Activated T-cell treated with anti-CD3 and anti-CD28 coated beads, Interleukin-2, amount 50 U/mL, for 1 hour (primary cell): ENCODE results near the gene PPTC7.
"Not testable (repeated sequence)": the region's sequence is repeated elsewhere in the genome, so short reads cannot be mapped to it uniquely, and the experiment has no call there.

ENCODE experiments used
- DNase-seq: peaks from one replicate; pipeline ENCODE4 v3.0.0-alpha.2; 2020

PPTC7 gene

DNA sequence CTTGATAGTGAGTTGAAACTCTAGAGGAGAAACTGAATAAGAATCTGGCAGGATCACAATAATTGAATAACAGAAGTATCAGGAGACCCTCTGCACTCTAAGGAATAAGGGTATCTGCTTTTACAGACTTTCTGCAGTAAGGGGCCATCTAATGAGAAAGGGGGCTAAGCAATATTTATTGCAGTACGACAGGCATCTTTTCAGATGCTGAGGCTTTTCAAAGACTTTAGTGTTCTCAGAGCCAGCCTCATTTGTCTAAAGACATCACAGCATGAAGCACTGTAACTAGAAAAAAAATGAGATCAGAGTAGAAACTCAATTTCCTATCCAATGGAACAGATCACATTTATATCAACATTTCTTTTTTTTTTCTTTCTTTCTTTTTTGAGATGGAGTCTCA lies 22.2 kb downstream of the PPTC7 start:
- DNase-seq, result no peak

DNA sequence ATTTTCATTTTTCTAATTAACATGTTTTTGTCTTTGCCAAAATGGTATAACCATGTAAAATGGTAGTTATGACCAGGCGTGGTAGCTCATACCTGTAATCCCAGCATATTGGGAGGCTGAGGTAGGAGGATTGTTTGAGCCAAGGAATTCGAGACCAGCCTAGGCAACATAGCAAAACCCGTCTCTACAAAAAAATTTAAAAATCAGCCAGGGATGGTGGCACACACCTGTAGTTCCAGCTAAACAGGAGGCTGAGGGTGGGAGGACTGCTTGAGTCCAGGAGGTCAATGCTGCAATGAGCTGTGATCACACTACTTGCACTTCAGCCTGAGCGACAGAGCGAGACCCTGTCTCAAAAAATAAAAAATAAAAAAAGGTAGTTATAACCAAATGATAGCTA lies 23.1 kb downstream of the PPTC7 start:
- DNase-seq, result no peak

DNA sequence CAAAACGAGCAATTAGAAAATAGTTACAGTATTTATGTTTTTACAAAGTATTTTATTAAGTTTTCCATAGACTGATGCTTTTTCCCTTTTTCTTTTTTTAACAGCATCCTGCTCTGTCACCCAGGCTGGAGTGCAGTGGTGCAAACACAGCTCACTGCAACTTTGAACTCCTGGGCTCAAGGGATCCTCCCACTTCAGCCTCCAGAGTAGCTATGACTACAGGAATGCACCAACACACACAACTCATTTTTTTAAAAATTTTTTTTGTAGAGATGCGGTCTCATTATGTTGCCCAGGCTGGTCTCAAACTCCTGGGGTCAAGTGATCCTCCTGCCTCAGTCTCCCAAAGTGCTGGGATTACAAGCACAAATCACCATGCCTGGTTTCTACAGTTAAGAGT lies 24.2 kb downstream of the PPTC7 start:
- DNase-seq, result not testable (repeated sequence)

DNA sequence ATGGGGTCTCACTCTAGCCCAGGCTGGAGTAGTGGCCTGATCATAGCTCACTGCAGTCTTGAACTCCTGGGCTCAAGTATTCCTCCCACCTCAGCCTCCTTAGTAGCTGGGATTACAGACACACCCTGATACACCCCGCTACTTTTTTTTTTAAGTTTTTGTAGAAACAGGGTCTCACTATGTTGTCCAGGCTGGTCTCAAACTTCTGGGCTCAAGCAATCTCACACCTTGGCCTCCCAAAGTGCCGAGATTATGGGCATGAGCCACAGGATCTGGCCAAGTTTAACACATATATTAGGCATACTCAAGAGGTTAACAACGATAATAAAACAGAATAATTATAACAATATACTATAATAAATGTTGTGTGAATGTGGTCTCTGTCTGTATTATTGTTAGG lies 25.8 kb downstream of the PPTC7 start:
- no peak for DNase-seq

DNA sequence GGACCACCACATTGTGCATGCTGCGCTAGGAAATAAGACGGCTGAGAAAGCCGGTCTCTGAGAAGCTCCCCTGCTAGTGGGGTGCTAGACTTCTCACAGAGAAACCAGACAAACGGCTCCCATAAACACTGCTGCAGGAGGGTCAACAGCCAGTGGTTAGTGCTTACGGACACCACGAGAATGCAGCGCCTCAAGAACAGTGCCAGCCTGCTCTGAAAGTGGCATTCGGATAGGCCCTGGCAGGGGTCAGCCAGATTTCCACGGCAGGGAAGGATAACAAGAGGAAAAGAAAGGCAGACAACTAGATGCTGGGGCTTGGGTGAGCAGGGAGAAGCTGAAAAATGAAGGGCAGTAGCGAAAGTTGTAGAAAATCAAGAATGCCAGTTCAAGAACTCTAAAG lies 26.4 kb downstream of the PPTC7 start:
- DNase-seq, result no peak

DNA sequence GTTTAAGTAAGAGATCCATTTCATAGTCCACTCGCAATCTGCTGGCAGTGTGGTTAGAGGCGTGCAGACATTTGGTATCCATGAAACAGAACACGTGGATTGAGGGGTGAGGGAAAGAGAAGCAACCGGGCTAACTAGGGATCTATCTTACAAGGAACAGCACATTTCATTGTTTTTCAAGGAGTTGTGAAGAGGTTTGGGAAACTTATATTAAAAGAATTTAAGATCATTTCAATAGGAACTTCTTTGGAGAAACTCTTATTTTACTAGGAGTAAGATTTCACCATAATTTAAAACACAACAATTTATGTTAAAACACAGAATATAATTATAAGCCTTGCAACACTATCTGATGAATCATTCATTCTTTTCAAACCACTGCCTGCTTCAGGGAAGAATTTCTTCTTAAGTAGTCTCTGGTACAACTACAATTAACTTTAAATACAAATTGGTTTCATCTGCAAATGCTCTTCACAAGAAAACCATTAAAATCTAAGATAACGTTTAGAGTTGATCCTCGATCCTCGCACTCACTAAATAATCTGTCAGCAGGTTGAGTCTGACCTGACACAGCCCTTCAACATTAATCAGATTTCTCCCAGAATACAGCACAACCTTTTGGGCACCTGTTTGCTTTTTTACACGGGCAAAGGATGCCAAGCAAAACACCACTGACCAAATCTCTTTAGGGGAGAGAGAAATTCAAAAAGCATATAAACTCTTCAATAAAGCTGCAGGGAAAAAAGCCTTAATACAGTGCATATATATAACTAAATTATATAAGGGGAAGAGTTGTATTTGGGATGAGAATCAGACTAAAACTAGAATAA lies 27.3 kb downstream of the PPTC7 start:
- no peak for DNase-seq

DNA sequence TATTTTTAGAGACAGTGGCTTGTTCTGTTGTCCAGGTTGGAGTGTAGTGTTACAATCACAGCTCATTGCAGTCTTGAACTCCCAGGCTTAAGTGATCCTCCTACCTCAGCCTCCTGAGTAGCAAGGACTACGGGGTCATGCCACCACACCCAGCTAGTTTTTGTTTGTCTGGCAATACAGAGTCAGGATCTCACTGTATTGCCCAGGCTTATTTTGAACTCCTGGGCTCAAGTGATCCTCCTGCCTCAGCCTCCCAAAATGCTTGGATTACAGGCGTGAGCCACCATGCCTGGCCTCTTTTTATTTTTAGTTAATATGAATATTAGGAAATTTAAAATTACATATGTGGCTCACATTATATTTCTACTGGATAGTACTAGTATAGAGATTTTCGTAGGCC lies 28.9 kb downstream of the PPTC7 start:
- no peak for DNase-seq

DNA sequence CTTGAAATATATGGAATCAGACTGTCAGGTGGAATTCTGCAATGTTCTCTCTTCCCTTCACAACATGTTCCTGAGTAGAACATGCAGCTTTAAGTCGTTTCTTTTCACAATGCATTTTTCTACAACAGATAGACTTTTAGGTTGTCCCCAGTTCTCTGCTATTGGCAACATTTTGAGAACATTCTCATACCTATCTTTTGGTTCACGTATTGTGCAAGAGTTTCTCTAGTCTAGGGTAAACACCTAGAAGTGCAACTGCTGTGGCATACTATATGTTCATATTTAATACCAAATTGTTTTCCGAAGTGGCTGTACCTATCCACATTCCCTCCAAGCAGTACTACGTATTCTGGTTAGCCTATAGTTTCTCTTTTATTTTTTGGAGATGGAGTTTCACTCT lies 32.1 kb downstream of the PPTC7 start:
- no peak for DNase-seq

DNA sequence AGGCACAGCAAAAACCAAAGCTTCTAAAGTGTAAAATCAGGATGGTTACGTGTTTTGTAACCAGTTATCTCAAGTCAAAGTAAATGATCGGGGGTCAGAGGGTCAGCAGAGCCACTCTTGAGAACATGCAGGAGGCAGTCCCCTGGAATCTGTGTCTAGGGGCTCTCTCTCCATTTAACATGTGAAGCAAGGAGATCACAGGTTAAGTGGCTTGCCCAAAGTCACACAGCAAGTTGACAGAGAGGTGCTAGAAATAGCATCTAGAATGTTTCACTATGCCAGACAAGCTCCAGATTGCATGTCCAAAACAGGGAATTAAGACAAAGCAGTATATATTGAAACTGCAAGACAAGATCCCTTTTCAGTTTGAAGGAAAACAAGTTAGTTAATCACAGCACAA lies 33.4 kb downstream of the PPTC7 start:
- DNase-seq, result no peak

DNA sequence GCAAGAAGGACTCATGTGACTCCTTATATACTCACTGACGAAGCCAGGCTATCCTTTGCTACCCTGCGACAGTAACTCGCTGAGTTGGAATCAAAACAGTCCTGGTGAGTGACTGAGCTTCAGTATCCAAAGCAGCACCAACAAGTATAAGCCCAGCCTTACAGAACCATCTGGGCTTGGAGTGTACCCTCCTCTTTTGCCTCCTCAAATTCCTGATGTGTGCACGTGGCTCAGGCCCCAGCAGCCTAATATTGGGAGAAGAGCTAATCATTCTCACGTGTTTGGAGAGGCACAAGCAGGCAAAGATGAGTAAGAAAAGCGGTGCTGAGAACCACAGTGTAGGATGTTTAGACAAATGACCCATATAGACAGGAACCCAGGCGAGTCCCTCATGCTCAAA lies 34.4 kb downstream of the PPTC7 start:
- DNase-seq, result no peak

DNA sequence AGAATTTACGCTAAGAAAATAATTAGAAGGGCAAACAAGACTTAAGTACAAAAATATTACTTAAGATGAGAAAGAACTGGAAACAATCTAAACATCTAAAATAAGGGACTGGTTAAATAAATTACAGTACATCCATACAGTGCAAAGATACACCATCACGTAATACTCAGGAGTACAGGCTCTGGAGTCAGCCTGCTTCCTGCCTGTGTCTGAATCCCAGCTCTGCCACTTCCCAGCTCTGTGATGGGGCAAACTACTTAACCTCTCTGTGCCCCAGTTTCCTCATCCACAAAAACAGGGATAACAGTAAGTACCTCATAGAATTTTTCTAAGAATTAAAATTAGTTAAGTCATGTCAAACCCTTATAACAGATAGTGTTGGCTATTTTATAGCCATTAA lies 36.0 kb downstream of the PPTC7 start:
- DNase-seq, result no peak

DNA sequence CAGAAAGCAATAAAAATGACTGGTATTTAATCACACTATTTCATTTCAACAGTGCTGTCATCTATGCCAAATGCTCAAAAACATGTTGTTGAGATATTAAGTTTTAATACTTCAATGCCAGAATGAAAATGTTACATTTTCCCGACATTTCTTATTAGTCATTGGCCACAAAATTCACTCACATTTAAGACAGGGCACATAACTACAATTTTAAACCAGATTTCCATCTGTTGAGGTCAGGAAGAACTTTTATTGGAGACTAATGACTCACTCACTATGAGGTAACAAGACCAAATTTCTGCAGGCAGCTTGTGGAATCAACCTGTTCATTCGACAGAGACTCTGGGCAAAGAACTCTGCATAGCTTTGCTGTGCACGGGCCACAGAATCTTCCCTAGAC lies 36.8 kb downstream of the PPTC7 start:
- DNase-seq, result no peak

DNA sequence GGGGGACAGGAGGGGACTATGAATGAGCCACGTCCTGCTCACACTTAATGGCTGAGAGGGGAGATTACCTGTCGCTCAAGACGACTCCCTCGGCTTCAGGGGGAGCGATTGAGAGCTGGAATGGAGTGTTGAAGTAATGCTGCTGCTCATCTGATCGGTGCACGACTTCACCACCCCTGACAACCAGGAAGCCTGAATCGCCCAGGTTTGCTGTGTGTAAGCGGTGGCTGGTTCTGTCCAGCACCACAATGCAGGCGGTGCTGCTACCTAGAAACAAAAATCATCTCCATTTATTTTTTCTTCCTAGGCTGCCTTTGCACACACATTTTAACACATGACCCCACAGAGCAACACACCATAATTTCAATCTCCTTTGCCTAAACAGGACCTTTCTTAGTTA lies 37.3 kb downstream of the PPTC7 start:
- no peak for DNase-seq

DNA sequence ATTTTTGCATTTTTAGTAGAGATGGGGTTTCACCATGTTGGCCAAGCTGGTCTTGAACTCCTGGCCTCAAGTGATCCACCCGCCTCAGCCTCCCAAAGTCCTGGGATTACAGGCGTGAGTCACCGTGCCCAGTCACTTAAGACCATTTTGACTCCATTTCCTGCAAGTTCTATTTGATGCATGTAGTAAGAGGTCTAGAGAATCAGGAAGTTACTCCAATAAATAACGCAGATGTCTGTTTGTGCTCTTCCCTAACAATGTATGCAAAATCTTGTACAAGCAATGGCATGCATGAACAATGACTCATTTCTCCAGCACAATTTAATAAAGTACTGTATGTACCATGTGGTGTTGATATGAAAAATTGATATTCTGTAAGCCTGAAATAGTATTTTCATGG lies 37.9 kb downstream of the PPTC7 start:
- DNase-seq, result not testable (repeated sequence)

DNA sequence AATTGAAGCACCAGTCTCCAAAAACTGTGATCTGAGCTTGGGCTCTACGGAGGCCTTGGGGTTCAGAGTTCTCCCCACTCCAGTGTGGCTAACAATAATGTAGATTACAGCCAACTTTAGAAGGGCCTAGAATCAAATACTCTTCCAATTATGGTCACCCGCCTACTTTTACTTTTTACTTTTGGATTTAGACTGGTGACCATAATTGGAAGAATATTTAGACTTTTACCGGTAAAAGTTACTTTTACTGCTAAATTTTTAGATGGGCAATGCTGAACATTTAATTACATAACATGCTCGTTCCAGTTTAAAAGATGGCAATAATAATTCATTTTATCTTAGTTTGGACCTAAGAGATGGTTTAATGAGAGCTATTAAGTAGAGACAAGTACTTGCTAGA lies 39.2 kb downstream of the PPTC7 start:
- no peak for DNase-seq

DNA sequence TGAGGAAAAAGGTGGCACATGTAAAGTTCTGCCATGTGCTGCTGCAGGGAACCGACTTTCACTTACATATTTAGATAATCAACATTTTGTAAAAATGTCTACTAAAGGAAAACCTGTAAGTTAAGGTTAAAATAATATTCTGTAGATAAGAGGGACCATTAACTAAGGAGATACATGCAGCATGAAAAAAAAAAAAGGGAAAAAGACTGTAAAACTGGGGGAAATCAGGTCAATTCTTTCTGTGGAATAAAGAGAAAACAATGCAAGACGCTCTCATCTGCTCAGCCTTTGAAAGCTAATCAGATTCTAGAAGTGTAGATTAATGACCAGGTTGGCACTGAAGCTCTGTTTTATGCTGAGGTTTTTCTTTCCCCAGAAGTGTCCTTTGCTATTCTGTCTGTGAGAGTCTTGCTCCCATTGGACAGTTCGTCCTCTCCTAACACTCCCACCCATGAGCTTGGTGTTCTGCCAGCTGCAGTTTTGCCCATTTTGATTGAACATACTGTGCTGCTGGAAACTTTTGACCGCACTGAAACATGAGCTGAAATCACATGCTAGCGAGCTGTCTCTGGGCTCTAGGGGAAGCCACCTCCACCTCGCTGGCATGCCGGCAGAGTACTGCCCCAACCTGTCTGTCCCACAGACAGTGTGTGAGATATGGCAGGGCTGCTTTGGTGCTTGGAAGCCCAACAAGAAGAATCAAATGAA lies 39.7 kb downstream of the PPTC7 start:
- no peak for DNase-seq

DNA sequence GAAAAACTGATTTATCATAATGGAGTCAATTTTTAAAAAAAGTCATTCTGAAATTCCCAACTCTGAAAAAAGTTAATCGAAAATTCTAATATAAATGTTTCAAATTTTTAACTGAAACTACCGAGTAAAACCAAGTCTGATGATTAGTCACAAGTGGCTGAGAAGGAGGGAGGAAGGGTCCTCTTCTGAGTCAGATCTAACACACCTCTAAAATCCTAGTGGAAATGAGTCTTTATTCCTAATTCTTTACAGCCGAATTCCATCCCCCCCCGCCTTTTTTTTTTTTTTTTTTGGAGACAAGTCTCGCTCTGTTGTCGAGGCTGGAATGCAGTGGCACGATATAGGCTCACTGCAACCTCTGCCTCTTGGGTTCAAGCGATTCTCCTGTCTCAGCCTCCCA lies 43.1 kb downstream of the PPTC7 start:
- DNase-seq, result no peak

DNA sequence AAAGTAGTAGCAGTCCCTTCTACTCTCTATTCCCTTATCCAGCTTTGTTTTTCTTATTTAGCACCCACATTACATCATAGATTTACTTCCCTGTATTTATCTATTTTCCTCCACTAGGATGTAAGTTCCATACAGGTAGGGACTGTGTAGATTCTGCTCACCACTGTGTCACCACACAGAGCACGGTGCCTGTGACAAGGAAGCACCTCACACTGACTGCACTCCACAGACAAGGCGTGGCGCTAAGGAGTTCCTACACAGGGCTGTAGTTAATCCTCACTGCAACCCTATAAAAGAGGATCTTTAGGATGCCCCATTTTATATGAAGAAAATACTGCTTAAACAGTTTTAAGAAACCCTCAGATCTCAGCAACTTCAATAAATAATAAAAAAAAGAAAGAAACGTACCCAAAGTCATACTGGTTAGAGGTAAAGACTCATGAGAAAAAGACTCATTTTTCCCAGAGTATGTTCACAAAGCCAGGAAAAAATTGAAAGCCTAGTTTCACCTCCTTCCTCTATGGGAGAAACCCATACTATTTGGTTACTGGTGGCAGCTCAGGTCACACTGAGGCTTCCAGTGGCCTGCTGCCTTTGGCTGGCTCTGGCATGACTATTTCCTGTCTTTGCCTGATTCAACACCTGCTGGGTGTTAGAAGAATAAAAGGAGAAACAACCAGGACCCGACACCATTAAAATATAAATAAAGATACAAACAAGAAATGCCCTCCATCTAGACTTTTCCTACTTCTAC lies 44.1 kb downstream of the PPTC7 start:
- no peak for DNase-seq

DNA sequence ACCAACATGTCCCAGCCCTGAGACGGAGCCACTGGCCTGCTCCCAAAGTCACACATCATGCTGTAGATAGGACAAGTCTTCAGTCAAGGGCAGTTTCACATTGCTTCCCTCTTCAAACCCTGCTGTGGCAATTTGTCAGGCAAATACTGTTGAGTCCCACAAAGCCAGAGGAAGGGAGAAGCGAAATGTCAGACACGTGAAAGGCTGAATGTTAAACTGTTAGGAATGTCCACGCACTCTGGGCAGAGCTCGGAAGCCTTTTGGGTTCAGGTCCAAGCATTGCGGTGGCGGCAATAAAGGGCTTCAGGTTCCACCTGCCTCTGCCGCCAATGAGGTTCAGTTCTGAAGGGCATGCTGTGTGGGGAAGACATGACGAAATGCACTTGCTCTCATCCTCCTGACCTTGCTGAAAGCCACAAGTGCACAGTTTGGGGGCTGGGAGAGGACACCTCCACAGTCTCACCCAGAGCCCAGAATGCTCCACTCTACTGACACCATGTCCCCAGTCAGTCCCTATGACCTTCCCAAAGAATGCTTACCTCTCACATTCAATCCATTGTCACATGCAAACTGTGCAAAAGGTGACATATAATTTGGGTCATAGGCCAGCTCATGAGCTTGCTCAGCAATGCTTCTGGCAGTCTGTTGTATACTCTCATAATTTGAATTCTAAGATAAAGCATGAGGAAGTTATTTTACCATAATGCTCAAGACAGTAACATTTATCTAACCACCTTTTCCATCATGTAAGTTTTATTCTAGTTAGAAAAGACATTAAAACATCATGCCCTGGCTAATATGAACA lies 45.3 kb downstream of the PPTC7 start:
- no peak for DNase-seq

DNA sequence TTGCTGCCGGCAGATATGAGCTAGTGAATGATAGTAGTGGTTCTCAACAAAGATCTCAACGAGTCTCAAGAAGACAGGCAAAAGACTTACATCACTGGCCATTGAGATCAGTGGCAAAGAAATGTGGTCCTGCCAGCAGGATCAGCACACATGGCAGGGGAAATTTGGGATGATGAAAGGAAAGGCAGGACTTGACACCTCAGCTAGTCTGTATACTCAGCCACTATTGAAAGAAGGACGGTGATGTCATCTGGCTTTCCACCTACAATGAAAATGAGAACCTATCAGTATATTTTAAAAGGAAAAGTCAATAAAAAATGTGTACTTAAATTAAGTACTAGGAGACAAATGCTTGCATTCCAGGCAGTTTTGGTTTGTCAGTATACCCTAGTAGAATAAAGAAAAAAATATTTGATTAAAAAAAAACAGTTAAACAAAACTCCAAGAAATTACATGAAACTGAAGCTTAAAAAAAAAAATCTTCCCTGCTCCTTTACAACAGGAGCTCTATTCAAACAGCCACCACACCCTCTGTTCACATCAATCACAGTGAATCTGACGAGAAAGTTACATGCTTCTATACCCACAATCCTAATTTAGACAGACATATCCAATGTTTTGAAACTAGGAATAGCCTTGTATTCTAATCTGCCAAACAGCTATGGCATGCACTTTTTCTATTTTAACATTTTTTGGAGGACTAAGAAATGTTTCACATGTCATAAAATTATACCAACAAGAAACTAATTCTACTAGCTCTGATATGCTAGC lies 46.1 kb downstream of the PPTC7 start:
- no peak for DNase-seq

DNA sequence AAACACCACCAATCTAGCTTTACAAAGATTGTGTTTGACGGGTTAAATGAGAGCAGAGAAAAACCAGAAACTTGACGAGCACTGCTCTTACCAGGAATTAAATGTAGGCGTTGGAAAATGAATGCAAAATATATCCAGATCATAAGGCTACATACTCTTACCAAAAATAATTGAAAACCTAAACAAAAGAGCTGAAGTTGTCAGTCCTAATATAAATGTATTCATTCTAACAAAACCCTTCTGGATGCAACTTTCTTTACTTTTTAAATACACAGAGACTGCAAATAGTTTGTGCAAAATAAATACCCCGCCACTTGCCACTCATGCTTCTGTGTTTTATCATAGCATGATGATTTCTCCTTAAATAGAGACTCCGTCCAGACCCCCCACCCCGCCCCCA lies 48.3 kb downstream of the PPTC7 start:
- no peak for DNase-seq

DNA sequence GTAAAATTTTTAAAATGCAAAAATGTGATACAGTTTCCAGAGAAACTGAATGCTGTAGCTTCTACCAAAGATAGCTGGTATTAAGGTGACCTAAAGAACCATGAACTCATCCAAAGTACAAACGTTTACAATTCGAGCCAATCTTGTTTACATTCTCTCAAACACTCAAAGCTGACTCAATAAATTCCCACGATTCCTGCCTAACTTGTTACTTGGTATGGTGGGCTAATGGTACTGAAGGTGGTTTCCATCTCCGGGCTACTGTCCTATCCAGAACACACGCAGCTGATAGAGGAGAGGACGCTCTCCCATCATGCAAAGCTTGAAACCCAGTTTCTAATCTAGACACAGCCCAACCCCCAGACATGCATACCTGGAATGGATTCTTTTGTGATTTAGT lies 49.5 kb downstream of the PPTC7 start:
- no peak for DNase-seq
